GM23338 (cell line): ENCODE results near the gene RBP3.

ENCODE experiments used
- CREB1 ChIP-seq: fragments of 250-450 bp; sonication (Bioruptor Pico); IDR thresholded peaks from 2 replicates; pipeline ENCODE4 v1.5.0; 2020; ENCODE audit warnings: low read depth, mild to moderate bottlenecking, moderate library complexity
- EZH2 ChIP-seq: fragments of 200-600 bp; sonication (generic); IDR thresholded peaks from one replicate; pipeline ENCODE4 v1.8.0; 2017; ENCODE audit warnings: antibody characterized with exemption, mild to moderate bottlenecking, low read depth; ENCODE audit not compliant: unreplicated experiment
- EZH2phosphoT487 ChIP-seq: fragments of 200-600 bp; sonication (generic); IDR thresholded peaks from one replicate; pipeline ENCODE4 v1.8.1; 2018; ENCODE audit warnings: antibody characterized with exemption; ENCODE audit not compliant: unreplicated experiment
- JUNB ChIP-seq: IDR thresholded peaks from one replicate; pipeline ENCODE4 v1.6.1; 2016; ENCODE audit warnings: antibody characterized with exemption; ENCODE audit not compliant: unreplicated experiment
- POLR2AphosphoS5 ChIP-seq: IDR thresholded peaks from 2 replicates; pipeline ENCODE4 v1.6.1; 2016; ENCODE audit warnings: antibody characterized with exemption, low read depth
- ZNF331 ChIP-seq: fragments of 250-450 bp; sonication (Bioruptor Pico); IDR thresholded peaks from 2 replicates; pipeline ENCODE4 v1.5.0; 2020; ENCODE audit warnings: low read depth, mild to moderate bottlenecking, moderate library complexity
- TF ChIP-seq, protein P1 (sequence below), 2 experiments: fragments of 200-600 bp in 1 of 2; sonication (generic) in 1 of 2; conservative IDR thresholded peaks; 2 replicates each; pipeline versions ENCODE4 v1.5.1 to v1.6.1; 2016 to 2017; ENCODE audit warnings: antibody characterized with exemption in 2 of 2, low read depth in 2 of 2, mild to moderate bottlenecking in 2 of 2, moderate library complexity in 1 of 2
- TF ChIP-seq, protein P2 (sequence below): IDR thresholded peaks from one replicate; pipeline ENCODE4 v1.6.1; 2018; ENCODE audit warnings: antibody characterized with exemption; ENCODE audit not compliant: unreplicated experiment

DNA sequence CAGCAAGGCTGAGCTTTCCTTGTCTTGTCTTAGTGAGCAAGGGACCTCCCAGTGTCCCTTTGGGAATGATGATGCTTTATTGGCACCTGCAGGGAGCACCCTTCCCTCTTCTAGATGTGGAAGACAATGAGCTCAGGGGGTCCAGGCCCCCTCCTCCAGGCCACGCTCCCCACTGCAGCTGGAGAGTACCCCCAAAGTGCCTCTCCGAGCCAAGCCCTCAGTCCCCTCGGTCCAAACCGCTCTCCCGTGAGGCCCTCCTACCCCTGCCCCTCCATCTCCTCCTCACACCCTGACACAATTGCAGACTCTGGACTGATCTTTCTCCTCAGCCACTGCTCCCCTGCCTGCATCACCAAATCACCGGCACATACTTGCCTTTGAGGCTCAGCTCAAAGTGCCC lies 16.7 kb downstream of the RBP3 start:
- TF ChIP-seq, protein P1, sequence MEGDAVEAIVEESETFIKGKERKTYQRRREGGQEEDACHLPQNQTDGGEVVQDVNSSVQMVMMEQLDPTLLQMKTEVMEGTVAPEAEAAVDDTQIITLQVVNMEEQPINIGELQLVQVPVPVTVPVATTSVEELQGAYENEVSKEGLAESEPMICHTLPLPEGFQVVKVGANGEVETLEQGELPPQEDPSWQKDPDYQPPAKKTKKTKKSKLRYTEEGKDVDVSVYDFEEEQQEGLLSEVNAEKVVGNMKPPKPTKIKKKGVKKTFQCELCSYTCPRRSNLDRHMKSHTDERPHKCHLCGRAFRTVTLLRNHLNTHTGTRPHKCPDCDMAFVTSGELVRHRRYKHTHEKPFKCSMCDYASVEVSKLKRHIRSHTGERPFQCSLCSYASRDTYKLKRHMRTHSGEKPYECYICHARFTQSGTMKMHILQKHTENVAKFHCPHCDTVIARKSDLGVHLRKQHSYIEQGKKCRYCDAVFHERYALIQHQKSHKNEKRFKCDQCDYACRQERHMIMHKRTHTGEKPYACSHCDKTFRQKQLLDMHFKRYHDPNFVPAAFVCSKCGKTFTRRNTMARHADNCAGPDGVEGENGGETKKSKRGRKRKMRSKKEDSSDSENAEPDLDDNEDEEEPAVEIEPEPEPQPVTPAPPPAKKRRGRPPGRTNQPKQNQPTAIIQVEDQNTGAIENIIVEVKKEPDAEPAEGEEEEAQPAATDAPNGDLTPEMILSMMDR (conservative IDR thresholded peaks at IDR 0.05; ENCODE audit: low read depth in 2 of 2): no peak
- TF ChIP-seq JUNB (no peak), POLR2AphosphoS5 (no peak), EZH2phosphoT487 (no peak), EZH2 (no peak), CREB1 (CRISPR knock-in tag) (no peak), ZNF331 (CRISPR knock-in tag) (no peak)
- TF ChIP-seq, protein P2, sequence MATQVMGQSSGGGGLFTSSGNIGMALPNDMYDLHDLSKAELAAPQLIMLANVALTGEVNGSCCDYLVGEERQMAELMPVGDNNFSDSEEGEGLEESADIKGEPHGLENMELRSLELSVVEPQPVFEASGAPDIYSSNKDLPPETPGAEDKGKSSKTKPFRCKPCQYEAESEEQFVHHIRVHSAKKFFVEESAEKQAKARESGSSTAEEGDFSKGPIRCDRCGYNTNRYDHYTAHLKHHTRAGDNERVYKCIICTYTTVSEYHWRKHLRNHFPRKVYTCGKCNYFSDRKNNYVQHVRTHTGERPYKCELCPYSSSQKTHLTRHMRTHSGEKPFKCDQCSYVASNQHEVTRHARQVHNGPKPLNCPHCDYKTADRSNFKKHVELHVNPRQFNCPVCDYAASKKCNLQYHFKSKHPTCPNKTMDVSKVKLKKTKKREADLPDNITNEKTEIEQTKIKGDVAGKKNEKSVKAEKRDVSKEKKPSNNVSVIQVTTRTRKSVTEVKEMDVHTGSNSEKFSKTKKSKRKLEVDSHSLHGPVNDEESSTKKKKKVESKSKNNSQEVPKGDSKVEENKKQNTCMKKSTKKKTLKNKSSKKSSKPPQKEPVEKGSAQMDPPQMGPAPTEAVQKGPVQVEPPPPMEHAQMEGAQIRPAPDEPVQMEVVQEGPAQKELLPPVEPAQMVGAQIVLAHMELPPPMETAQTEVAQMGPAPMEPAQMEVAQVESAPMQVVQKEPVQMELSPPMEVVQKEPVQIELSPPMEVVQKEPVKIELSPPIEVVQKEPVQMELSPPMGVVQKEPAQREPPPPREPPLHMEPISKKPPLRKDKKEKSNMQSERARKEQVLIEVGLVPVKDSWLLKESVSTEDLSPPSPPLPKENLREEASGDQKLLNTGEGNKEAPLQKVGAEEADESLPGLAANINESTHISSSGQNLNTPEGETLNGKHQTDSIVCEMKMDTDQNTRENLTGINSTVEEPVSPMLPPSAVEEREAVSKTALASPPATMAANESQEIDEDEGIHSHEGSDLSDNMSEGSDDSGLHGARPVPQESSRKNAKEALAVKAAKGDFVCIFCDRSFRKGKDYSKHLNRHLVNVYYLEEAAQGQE: no peak
